Measurements from ENCODE around the gene MGA.

The MGA gene

DNA sequence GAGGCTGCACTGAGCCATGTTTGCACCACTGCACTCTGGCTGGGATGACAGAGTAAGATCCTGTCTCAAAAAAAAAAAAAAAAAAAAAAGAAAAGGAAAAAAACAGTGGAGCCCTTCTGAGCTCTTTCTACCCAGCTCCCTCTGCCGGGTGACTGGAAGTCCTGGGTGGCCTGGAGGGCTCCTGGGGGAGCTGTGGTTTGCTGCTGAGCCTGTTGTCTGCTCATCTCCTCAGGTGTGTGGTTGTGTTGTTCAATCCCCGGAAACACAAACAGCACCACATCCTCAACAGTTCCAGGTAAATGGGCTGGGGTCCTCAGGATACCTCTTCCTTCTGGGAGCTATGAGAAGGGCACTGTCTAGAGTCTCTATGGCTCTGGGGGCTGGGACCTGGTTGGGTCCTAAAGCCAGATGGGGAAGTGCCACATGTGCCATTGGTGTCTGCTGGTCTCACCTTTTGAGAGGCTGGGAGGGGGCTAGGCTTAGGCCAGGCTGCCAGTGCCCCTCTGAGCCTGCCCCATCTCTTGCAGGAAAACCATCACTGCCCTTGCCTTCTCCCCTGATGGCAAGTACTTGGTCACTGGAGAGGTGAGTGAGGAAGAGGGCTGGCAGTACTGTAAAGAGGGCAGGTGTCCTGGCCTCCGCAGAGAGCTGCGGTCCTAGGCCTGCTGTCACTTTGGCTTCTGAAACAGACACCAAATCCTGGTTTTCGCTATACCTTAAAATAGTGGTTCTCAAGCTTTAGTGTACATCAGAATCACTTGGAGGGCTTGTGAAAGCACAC, 150.6 kb downstream of the MGA start:
- DNase-seq, result no peak

GRCh38 chr15:41811432-41812195, 151.4 kb downstream of the MGA start:
- peak; percentile 88 for DNase-seq

DNA sequence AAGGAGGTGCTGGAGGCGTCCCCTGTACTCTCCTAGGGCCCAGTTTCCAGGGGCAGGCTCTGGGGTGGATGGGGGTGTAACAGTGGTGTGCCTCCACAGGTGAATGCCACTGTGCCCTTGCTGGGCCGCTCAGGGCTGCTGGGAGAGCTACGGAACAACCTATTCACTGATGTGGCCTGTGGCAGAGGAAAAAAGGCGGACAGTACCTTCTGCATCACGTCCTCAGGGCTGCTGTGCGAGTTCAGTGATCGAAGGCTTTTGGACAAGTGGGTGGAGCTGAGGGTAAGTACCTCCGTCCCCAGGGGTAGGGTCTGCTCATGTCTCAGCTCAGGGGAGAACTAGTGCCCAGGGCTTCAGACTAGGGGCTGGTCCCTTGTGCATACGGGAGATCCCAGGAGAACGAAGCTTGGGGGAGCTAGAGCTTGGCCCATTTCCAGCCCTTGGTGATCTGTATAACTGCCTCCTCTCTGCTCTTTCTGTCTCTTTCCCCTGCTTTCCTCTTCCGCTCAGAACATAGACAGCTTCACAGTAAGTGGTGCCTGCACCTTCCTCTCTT, 152.7 kb downstream of the MGA start:
- DNase-seq, result no peak

DNA sequence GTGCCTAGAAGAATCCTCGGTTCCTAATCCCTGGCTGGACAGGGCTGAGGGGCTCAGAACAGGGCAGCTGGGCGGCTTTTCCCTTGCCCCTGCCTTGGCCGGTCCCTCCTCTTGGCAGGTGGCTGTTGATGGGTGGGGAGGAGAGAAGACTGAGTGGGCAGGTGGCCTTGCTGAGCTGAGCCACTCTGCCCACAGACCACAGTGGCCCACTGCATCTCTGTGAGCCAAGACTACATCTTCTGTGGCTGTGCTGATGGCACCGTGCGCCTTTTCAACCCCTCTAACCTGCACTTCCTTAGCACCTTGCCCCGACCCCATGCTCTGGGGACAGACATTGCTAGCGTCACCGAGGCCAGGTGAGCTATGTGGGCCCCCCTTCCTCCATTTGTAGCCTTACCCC, 153.2 kb downstream of the MGA start:
- DNase-seq, result no peak

DNA sequence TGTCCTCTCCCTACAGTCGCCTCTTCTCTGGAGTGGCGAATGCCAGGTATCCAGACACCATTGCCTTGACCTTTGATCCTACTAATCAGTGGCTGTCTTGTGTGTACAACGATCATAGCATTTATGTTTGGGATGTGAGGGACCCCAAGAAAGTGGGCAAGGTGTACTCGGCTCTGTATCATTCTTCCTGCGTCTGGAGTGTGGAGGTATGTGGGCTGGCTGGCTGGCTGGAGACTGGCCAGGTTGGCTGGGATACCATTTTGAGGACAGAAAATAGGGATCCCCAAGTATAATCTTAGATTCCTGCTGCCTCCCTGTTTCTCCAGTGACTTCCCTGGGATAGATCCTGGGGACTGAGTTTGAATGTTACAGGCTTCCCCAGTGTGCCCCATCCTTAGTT, 154.3 kb downstream of the MGA start:
- no peak for DNase-seq

- DNase-seq, result no peak
Observed at GRCh38 chr15:41816788-41817187, 156.6 kb downstream of the MGA start.

GRCh38 chr15:41817327-41817726, 157.1 kb downstream of the MGA start:
- no peak for DNase-seq

DNA sequence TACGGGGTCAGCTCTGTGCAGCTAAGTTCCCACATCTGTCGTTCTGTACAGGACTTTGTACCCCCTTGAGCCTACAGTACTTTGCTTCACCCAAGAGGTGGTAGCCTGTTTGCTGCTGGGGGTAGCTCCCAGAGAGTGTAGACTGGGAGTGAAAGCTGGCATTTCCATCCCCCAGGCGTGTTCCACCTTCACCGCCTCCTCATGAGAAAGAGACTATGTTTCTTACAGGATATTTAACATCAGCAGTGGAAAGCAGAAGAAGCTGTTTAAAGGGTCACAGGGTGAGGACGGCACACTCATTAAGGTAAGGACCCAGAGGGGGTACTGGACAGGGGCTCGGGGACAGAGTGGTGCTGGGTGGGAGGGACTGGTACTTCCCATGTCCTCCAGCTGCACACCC, 157.6 kb downstream of the MGA start:
- no peak for DNase-seq

DNA sequence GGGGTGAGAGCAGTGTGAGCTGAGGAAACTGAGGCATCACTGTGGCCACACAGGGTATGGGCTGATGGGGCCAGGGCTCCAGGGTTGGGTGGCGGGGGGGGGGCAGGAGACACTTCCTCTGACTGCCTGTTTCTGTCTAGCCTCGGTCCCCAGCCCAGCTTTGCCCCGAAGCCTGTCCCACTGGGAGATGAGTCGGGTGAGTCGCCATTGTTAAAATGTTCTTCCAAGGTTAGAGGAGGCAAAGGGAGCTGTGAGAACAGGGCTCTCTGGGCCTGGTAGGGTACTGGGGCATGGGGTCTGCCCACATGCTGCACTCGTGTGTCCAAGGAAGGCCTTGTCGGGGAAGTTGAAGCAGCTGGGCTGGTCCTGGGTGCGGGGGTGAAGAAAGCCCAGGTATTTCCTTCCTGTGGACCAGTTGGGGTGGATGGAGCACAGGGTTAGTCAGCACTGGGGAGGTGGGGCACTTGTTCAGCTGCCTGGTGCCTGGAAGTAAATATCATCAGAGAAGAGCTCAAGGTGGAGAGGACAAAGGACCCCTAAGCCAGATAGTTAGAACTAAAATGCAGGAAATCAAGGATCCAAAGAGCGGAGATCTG, 159.3 kb downstream of the MGA start:
- DNase-seq, result no peak

DNA sequence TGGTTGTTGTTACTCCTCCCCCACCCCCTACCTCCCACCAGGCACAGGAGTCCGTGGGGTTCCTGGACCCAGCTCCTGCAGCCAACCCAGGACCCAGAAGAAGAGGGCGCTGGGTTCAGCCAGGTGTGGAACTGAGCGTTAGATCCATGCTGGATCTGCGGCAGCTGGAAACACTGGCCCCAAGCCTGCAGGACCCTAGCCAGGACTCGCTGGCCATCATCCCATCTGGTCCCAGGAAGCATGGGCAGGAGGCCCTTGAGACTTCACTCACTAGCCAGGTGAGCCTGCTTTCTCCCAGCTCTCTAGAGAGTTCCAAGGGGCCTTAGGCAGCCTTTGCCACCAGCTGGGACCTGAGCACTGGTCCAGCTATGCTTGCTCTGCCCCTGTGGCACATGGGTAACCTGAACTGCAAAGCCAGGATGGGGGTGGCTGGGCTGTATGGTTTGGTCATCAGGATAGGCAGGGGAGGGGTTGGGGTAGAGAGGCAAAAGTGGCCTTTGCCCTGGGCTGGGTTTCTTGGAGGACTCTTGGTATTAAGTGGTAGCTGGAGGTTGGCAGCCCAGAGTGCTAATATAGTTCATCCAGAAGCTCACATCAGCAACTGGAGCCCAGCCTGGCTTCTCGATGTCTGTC, 160.7 kb downstream of the MGA start:
- DNase-seq, result no peak

DNA sequence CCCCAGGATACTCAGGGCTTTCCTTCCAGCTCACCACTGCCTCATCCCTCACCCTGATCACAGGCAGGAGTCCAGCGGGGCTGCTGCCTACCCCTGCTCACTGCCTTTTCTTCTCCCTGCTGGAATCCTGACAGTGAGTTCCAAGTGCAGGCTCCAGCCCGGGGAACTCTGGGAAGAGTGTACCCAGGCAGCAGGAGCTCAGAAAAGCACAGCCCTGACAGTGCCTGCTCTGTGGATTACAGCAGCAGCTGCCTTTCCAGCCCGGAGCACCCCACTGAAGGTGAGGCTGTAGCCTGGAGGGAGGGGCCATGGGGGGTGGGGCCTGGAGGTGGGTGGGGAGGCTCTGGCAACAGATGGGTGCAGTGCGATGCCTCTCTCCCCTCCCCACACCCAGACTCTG, 161.6 kb downstream of the MGA start:
- no peak for DNase-seq

DNA sequence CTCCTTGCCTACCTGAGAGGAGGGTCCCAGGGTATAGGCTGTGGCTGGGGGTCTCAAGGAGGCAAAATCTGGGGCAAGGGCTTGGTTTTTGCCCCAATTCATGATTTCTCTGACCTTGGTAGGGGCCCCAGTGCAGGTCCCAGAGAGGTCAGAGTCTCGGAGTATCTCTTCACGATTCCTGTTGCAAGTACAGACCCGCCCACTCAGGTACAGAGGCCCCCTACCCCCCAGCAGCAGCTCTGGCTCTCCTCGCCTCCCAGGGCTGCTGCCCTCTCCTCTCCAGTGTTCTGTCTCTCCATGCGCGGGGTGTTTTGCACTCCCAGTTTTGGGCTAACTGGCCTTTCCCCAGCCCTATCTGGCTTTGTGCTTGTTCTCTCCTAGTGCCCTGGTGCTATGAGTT, 162.3 kb downstream of the MGA start:
- DNase-seq, result no peak
